ENCODE results near the gene POLR3B.

DNA sequence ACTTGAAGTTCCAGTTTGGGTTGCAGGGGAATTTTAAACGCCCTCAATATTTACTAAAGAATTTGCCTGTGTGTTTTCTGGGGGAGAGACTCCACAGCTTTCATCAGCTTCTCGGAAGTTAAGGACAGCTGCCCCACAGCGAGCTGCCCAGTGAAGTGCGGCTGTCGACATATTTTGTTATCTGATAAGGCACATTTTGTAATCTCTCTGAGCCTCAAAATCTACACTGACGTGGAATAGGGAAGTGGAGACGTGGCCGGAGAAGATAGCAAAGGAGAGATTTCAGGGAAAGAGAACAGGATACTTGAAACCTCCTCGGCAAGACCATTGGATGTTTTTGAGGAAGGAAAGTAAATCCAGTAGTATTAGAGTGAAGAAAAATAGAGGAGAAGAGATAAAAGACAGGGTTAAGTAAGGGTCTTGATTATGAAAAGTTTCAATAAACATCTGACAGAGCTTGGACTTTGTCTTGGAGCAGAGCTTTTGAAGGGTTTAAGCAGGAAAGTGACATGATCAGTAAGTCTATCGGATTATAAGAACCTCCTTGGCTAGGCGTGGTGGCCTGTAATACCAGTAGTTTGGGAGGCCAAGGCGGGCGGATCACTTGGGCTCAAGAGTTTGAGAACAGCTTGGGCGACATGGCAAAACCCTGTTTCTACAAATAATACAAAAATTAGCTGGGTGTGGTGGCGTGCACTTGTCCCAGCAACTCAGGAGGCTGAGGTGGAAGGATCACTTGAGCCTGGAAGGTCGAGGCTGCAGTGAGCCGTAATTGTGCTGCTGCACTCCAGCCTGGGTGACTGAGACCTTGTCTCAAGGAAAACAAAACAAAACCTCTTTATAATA, 1.1 kb downstream of the POLR3B start:
- TF ChIP-seq YY1 (IDR thresholded peaks at IDR 0.05; ENCODE audit: insufficient read depth, insufficient read length) (no peak), ZNF274 (IDR thresholded peaks at IDR 0.05; ENCODE audit: low read depth, low read length) (no peak), SUZ12 (IDR thresholded peaks at IDR 0.05; ENCODE audit: extremely low read depth, insufficient read depth, insufficient read length) (no peak)

Measured in NT2/D1 (cell line).